Neutrophil (primary cell): Measurements from ENCODE around the gene PCBD1.

ENCODE experiments used
- H3K27ac ChIP-seq: fragments of 200-600 bp; sonication (generic); 2 replicates; pipeline ENCODE4 v1.5.1; 2016; ENCODE audit warnings: mild to moderate bottlenecking, moderate library complexity
- H3K27me3 ChIP-seq: fragments of 200-600 bp; sonication (generic); 2 replicates; pipeline ENCODE4 v1.6.0; 2016; ENCODE audit warnings: mild to moderate bottlenecking
- H3K36me3 ChIP-seq: fragments of 200-600 bp; sonication (generic); 2 replicates; pipeline ENCODE4 v1.5.1; 2017
- H3K4me1 ChIP-seq, 2 experiments: fragments of 200-600 bp in 1 of 2; sonication (generic) in 1 of 2; 1 replicate in 1 of 2; 2 replicates in 1 of 2; pipeline versions ENCODE4 v1.5.1 to v1.6.1; 2013 to 2016; ENCODE audit warnings: low read depth in 1 of 2, low read length in 1 of 2, mild to moderate bottlenecking in 1 of 2, moderate library complexity in 1 of 2; ENCODE audit not compliant: control insufficient read depth in 1 of 2, insufficient read depth in 1 of 2
- H3K4me3 ChIP-seq, 2 experiments: fragments of 200-600 bp in 1 of 2; sonication (generic) in 1 of 2; 1 replicate in 1 of 2; 2 replicates in 1 of 2; pipeline ENCODE4 v1.5.1; 2013 to 2016; ENCODE audit warnings: low read depth in 1 of 2, low read length in 1 of 2, mild to moderate bottlenecking in 1 of 2, moderate library complexity in 1 of 2
- H3K9me3 ChIP-seq: fragments of 200-600 bp; sonication (generic); 2 replicates; pipeline ENCODE4 v1.5.1; 2016
- TF ChIP-seq, protein P1 (sequence below): fragments of 200-600 bp; sonication (generic); IDR thresholded peaks from 2 replicates; pipeline ENCODE4 v1.5.1; 2016; ENCODE audit warnings: antibody characterized with exemption

Gene PCBD1

DNA sequence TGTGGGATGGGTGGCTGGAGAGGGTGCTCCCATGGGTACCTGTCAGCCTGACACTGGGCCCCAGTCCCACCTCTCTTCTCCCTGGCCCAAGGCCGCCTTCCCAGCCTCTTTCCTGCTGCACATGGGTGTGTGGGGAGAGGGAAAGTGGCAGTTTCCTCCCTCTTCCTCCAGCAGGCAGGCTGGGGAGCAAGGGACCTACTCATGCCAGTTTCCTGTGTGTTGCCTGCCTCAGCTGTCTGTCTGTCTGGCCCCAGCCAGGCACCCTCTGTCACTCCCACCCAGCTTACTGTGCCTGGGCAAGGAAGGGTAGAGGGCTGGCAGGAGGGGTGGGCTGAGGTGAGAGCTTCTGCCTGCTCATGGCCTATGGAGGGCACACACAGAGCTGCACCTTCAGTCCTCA is 46.3 kb upstream of the PCBD1 start:
- no peaks in the 10 kb centered on the region for H3K4me1 ChIP-seq
- H3K36me3 ChIP-seq: no peaks in the 10 kb centered on the region
- TF ChIP-seq, protein P1, sequence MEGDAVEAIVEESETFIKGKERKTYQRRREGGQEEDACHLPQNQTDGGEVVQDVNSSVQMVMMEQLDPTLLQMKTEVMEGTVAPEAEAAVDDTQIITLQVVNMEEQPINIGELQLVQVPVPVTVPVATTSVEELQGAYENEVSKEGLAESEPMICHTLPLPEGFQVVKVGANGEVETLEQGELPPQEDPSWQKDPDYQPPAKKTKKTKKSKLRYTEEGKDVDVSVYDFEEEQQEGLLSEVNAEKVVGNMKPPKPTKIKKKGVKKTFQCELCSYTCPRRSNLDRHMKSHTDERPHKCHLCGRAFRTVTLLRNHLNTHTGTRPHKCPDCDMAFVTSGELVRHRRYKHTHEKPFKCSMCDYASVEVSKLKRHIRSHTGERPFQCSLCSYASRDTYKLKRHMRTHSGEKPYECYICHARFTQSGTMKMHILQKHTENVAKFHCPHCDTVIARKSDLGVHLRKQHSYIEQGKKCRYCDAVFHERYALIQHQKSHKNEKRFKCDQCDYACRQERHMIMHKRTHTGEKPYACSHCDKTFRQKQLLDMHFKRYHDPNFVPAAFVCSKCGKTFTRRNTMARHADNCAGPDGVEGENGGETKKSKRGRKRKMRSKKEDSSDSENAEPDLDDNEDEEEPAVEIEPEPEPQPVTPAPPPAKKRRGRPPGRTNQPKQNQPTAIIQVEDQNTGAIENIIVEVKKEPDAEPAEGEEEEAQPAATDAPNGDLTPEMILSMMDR: no peak
- H3K9me3 ChIP-seq: no peaks in the 10 kb centered on the region
- no peak overlapping the region for H3K27ac ChIP-seq
- no peak overlapping the region for H3K4me3 ChIP-seq
- H3K27me3 ChIP-seq: peaks cover 14% of the 10 kb centered on the region

DNA sequence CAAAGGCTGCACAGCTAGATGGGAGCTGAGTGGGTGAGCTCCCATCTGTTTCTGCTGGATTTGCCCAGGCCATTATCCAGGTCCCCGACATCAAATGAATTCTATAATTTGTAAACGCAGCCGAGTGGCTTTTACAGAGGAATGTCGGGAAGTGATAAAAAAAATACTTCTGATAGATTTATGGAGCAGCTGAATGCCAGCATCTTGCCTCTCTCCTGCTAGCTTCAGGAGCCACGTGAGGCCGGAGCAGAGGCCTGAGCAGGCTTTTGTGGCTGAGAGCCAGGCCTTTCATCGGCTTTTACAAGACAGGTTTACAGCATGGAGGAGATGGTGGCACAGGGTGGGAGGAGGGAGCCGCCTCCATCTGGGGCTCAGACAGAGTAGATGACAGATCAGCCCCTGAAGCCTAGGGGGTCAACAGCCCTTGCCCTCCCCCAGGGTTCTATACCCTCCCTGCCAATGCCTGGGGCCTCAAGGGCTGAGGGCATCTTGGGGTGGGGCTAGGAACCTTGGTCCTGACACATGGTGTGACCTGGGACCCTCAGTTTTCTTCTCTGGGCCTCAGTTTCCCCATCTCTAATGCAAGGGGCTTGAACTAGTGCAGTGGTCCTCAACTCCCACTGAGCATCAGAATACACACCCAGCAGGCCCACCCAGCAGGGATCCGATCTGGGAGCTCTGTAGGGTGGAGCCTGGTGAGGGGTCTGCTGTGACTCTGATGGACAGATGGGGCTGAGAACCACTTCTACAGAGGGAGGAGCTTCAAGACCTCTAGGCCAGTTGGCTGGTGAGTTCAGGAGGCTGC is 44.2 kb upstream of the PCBD1 start:
- no peak overlapping the region for H3K27ac ChIP-seq
- H3K36me3 ChIP-seq: no peaks in the 10 kb centered on the region
- no peaks in the 10 kb centered on the region for H3K9me3 ChIP-seq
- TF ChIP-seq, protein P1: no peak
- no peak overlapping the region for H3K4me3 ChIP-seq
- peaks cover 14% of the 10 kb centered on the region for H3K27me3 ChIP-seq
- H3K4me1 ChIP-seq: no peaks in the 10 kb centered on the region

DNA sequence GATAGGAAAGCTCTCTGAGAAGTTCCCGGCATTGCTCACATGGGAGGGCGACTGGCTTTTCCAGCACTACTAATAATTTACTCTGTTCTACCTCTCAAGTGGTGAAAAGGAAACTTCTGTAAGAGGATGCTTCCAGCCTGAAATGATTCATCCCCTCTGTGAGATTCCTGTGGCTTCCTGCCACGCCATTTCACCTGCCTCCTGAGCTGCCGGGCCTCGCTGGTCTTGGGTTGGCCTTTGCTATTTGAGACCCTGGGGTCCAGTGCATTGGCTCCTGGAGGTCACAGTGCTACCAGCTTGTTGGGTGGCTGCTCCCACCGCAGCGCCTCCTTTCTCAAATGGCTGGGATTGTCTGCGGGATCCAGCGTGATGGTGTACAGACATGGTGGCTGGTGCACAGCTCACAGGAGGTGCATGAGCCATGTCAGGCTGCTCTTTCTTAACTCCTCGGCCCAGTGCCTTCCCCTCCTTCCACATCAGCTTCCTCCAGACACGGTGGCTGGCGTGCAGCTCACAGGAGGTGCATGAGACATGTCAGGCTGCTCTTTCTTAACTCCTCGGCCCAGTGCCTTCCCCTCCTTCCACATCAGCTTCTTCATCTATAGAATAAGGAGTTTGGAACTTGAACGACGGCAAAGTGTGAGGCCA is 42.9 kb upstream of the PCBD1 start:
- no peaks in the 10 kb centered on the region for H3K9me3 ChIP-seq
- TF ChIP-seq, protein P1: no peak
- H3K27ac ChIP-seq: no peak overlapping the region
- H3K4me3 ChIP-seq: no peak overlapping the region
- no peaks in the 10 kb centered on the region for H3K36me3 ChIP-seq
- H3K4me1 ChIP-seq: no peaks in the 10 kb centered on the region
- peaks cover 14% of the 10 kb centered on the region for H3K27me3 ChIP-seq

DNA sequence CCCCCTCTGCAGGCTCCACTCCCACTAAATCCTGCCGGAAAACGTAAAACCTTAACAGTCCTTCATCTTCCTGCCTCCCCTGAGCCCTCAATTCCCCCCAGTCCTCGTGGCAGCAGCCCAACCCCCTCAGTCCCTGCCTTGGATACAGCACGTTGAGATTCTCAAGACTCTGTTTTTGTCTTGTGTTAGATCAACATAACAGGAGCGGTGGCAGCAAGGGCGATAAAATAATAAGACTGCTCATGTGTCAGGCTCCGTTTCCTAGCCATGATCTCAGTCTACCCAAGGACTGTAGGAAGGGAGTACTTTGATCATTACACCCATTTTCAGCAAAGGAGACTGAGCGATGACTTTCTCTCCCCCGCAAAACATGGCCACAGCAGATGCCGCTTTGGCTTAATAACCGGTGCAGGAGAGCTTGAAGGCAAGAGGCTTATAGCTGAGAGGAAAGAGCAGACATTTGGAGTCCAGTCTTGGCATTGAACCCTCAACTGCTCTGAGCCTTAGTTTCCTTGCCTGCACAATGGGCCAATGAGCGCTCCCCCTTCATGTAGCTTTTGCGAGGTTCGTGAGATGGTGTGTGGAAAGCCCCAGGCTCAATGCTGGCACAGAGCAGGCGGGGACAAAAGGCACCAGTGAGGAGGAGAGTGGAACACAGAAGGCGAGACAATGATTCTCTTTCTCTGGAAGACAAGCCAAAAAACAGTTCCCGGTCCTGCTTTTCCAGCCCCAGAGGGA is 42.1 kb upstream of the PCBD1 start:
- Histone ChIP-seq H3K9me3 (no peaks in the 10 kb centered on the region), H3K27me3 (peaks cover 14% of the 10 kb centered on the region), H3K4me3 (no peak overlapping the region), H3K4me1 (no peaks in the 10 kb centered on the region), H3K36me3 (no peaks in the 10 kb centered on the region), H3K27ac (no peak overlapping the region)
- TF ChIP-seq, protein P1: no peak

- Histone ChIP-seq H3K9me3 (no peaks in the 10 kb centered on the region), H3K36me3 (no peaks in the 10 kb centered on the region), H3K27me3 (peaks cover 14% of the 10 kb centered on the region), H3K4me3 (no peak overlapping the region), H3K4me1 (no peaks in the 10 kb centered on the region), H3K27ac (no peak overlapping the region)
- TF ChIP-seq, protein P1: no peak
Observed at GRCh38 chr10:70928140-70928539, 39.8 kb upstream of the PCBD1 start.
